C1 segment of cervical spinal cord (tissue), 14 donors: Measurements from ENCODE around the gene MYOZ3.

ENCODE experiments used
- DNase-seq, 14 donors: peaks; one replicate each; lab custom pipeline; 2025; lab: John Stamatoyannopoulos, UW

The MYOZ3 gene

DNA sequence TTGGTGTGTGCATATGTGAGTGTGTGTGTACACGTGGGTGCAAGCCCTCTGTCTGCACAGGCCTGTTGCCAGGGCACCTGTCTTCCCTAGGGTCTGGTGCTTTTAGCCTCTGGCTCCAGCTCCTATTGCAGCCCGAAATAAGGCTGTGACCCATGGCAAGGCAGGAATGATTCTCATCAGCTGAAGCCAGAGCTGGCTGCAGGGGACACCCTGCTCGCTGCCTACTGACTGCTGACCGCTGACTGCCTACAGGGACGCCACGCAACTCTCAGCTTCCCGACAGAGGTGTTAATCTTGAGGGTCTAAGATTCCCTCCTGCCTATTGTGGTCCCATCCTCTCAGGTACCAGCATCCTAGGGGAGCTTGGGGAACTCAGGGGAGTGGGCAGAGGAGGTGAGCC lies at the start of gene MYOZ3:
Gene MYOZ3 (plus strand): TSS at position 166 of the 400 bp plus-strand sequence. CDS start 1,691 bp downstream, outside the sequence.
- no peak for DNase-seq

DNA sequence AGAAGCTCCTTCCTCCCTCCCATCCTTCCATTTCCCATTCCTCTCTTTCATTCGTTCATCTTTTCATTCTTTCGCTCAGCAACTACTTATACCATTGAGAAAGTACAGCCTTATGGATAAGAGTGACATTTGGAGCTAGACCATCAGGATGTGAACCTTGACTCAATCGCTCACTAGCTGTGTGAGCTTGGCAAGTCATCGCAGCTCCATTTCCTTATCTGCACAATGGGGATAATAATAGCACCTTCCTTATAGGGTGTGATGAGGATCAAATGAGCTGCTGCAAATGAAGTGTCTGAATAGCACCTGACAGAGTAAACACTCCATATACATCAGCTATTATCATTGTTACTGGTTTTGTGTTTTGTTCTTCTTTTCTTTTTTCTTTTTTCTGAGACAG lies 48.6 kb upstream of the MYOZ3 start:
- no peak for DNase-seq

GRCh38 chr5:150612905-150613670 lies 48.0 kb upstream of the MYOZ3 start:
- no peak for DNase-seq

DNA sequence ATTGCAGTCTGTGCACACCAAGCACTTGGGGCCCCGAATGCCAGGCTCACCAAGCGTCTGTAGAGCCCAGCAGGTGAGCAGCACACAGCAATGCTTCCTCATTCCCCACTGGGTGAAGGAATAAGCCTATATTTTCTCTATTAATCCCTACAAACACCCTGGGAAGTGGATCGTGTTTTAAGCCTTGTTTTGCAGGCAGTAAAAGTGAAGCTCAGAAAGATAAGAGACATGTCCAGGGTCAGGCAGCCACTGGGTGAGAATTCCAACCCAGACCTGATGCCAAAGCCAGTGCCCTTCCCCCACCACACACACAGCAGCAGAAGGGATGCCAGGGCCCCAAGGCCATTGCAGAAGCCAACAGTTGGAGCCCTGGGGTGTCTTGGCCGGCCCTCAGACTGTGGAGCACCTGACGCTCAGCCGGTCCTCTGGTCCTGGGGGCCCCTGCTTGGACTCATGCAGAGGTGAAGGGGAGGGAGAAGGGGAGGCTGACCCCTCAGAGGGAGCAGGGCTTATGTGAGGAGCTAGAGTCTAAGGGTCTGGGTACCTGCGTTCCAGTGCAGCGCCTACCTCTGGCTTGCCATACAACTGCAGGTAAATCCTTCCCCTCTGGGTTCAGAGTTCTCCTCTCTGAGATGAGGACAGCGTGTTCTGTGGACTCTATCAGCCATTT lies 46.9 kb upstream of the MYOZ3 start:
- DNase-seq: no peak

DNA sequence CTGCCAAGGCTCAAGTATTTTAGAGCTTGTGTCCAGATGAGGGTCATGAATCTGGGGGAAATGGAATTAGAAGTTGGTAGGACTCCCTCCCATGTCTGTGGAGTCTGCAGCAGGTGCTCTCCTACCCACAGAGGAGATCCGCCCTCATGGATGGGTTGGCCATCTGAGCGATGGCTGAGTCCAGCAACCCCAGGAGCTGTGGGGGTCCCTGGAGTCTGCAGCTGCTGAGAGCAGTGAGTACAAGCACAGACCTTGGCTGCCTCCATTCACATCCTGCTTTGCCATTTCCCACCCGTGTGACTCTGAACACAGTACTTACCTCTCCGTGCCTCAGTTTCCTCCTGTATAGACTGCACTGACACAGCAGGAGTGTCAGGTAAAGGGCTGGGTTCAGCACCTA lies 46.4 kb upstream of the MYOZ3 start:
- DNase-seq: no peak

- DNase-seq: no peak
These were observed 45.8 kb upstream of the MYOZ3 start for GRCh38 chr5:150615141-150615699.

- DNase-seq: no peak
These were observed 45.0 kb upstream of the MYOZ3 start for GRCh38 chr5:150616024-150616470.

DNA sequence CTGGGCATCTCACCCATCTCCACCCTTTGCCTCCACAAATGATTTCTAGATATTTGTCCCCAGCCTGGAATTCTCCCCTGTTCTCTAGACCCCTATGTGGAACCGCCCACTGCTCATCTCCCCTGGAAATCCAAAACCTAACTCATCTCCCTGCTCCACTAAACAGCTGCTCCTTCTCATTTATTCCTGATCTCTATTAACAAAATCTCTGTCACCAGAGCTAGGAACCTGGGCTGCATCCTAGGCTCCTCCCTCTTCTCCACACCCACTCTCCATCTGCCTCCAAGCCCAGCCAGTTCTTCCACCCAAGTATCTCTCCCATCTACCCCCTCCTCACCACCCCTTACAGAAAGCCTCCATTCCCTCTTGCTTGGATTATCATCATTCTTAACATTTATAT lies 44.5 kb upstream of the MYOZ3 start:
- no peak for DNase-seq

GRCh38 chr5:150618163-150618562 lies 42.9 kb upstream of the MYOZ3 start:
- no peak for DNase-seq

- no peak for DNase-seq
These were observed 42.3 kb upstream of the MYOZ3 start for GRCh38 chr5:150618588-150619281.

DNA sequence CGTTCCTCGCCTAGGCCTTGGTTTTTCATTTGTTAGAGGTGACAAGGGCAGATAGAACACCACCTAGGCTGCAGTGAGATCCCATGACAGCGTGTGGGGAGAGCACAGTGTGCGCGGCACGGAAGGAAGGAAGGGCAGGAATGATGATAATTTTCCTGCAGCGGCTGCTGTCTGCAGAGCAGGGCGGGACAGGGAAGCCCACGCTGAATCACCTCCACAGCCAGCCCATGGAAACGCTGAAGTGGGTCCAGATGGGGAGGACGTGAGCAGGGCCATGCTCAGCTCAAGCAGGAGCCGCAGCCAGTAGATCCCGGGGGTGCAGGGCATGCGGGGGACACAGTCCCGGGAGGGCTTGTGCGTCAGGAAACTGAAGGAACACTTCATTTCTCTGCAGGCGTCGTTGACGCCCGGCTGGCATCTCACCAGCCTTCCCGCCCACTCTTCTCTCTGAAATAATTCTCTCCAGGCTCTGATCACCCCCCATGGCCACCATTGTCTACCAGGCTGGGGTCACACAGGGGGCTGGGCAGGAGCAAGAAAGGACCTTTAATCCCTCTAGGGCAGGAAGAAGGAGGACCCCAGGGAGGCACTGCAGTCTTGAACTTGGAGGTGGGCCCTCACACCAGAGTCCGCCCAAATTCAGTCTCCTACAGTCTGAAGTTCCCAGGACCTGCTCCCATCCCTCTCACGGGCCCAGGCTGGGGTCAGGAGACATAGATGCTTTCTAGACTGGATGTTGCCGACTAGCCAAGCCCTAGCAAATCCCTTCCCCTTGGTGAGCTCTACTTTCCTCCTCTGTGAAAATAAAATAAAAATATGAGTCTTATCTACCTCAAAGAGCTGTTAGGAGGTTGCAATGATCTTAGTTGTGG lies 41.5 kb upstream of the MYOZ3 start:
- DNase-seq: no peak

DNA sequence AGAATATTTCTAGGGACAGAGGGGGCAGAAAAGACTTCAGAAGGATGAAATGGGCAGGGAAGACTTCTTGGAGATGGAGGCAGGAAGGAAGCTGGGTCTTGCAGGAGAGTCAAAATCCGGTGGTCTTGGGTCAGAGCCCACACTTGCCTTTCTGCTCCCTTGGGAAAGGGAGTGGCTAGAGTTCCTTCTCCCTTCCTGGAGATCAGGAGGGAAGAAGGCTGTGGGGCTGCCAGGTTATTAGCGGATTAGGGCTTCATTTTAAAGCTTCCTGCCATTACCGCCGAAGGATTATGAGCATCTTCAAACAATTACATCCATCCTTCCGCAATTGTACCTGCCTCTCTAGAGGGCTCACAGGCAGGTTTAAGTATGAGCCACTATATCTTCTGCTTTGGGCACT lies 39.8 kb upstream of the MYOZ3 start:
- no peak for DNase-seq

DNA sequence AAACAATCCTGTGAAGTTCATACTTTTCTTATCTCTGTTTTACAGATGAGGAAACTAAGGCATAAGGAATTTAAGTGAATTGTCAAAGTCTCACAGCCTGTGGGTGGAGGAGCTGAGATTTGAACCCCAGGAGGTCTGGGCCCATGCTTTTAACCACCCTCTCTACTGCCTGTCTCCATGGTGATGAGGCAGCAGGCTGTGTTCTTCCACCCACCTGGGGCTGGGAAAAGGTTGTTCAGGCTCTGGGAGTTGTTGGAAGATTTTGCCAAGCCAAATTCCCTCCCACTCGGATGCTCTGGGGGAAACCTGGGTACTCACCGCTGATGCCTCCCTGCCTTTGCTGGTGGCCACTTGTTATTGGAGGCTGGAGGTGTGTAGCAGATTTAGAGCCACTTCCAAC lies 38.9 kb upstream of the MYOZ3 start:
- no peak for DNase-seq

DNA sequence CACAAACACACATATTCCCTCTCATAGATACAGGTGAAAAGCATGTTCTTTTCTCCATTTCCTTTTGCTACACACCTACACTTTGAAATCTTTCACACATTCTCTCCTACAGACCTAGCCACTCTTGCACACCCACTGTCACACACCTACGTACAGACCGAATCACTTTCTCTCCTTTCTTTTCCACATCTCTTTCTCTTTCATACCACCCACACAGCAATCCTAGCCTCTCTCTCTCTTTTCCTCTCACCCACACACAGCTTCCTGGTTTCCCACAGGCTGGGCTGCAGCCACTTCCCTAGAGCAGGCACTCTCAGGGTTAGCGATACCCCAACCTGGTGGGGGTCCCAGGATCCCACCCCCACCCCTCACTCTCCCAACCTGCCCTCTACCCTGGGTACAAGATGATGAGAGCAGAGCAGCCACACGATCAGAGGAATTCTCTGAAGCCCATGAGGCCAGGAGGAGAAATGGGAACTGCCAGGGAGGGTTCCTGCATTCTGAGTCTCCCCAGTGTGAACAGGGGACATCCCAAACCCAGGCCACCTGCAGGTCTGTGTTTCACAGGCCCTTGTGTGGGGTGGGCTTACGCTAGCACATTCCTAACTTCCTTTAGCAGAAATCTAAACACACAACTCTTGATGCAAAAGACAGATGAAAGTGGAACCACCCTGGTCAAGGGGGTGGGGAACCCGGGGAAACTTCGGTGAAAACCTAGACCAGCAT lies 37.7 kb upstream of the MYOZ3 start:
- DNase-seq: no peak

DNA sequence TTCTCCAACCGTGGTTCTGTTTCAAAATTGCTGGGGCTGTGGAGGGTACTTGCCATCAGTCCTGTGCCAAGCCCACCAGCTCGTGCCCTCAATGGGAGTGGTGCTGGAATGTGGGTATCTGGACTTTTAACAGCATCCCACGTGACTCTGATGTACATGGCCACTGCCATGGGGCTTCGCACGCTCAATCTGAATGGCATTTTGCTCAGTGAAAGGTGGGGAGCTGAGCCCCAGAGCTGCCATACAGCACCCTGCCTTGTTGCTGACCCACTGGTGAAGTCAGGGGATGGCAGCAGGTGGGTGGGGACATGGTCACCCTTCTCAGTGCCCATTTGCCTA lies 37.2 kb upstream of the MYOZ3 start:
- no peak for DNase-seq

GRCh38 chr5:150624334-150625163 lies 36.5 kb upstream of the MYOZ3 start:
- DNase-seq: no peak

GRCh38 chr5:150625164-150625535 lies 35.9 kb upstream of the MYOZ3 start:
- DNase-seq: peak in 1 of 14 donors; percentile 42

DNA sequence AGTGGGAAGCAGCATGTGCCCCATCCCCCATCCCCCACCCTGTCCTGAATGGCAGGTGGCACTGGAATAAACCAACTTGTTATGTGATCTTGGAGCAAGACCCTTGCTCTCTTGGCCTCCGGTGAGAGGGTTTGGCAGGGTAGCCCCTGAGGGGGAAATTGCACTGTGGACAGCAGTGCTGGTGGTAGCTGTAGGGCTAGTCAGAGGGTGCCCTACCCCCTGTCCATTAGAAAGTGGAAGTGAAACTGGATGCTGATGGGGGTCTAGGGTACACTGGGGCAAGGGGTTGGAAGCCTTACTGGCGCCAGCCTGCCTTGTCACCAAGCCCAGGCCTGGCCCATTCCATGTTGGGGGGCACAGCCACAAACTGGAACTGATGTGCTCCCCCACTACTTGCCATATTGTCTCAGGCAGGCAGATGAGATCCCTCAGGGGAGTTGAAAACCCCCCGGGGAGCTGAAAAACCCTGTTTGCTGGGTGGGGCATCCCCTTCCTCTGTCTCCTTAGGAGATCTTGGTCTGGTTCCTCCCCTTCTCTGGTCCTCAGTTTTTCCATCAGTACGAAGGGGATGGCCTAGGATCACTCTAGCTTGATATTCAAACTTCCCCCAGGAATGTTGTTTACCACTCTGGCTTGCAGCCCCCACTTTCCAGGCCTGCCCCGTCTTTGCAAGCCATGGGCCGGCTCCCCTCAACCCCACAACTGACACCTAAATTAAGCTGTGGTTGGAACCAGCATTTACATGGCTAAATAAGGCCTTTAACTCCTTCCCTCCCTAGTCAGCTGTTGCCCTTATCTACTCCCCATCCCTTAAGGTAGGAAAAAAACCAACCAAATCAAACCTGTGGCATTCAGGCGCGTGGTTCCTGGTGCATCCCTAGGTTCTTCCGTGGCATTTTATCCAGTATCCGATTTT lies 35.0 kb upstream of the MYOZ3 start:
- peak in 1 of 14 donors; percentile 33 for DNase-seq

- DNase-seq: peak in 1 of 14 donors; percentile 44
These were observed 34.2 kb upstream of the MYOZ3 start for GRCh38 chr5:150626853-150627276.
